ENCODE data around the gene TBC1D10A.

DNA sequence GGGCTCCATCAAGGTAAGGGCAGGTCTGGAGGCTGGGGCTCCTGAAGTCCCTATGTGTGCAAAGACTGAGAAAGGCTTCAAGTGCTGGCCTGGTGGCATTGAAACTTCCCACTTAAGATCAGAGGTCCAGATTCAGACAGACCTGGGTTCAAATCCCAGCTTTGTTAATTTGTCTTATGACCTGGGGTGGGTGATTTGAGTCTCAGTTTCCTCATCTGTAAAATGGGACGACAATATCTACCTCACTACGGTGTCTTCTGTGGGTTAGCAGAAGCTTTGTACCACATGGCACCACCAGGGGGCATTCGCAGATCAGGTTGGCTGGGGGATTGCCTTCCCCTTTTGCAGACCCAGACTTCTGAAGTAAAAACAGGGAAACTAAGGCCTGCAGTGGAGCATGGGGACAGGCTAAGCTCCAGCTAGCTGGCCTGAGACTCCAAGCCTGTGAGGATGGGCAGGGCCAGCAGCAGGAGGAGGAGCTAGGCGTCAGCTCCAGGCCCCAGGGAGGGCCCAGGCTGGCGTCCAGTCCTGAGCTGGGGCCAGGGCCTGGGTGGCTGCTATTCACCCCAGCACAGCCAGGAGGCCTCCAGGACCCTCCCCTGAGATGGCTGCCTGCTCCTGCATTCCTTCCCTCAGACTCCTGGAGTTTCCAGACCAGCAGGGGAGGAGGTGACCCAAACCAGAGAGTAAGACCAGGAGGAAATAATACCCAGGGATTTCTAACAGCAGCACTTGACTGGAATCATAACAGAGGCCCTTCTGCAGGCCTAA, 38.9 kb downstream of the TBC1D10A start:
- no peak for TF ChIP-seq EZH2 (IDR thresholded peaks at IDR 0.05; ENCODE audit: borderline replicate concordance, low read length)
- TF ChIP-seq, protein P1, sequence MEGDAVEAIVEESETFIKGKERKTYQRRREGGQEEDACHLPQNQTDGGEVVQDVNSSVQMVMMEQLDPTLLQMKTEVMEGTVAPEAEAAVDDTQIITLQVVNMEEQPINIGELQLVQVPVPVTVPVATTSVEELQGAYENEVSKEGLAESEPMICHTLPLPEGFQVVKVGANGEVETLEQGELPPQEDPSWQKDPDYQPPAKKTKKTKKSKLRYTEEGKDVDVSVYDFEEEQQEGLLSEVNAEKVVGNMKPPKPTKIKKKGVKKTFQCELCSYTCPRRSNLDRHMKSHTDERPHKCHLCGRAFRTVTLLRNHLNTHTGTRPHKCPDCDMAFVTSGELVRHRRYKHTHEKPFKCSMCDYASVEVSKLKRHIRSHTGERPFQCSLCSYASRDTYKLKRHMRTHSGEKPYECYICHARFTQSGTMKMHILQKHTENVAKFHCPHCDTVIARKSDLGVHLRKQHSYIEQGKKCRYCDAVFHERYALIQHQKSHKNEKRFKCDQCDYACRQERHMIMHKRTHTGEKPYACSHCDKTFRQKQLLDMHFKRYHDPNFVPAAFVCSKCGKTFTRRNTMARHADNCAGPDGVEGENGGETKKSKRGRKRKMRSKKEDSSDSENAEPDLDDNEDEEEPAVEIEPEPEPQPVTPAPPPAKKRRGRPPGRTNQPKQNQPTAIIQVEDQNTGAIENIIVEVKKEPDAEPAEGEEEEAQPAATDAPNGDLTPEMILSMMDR (conservative IDR thresholded peaks at IDR 0.05 in 1 of 2, IDR thresholded peaks at IDR 0.05 in 1 of 2; ENCODE audit: extremely low read depth in 1 of 2, insufficient read depth in 1 of 2, low read depth in 1 of 2, low read length in 2 of 2) = peak; percentile 57 to 68

Data from mammary epithelial cell (primary cell).